ENCODE data around the gene SAMHD1.

Gene SAMHD1

GRCh38 chr20:36872852-36873251 lies 78.7 kb downstream of the SAMHD1 start:
- DNase-seq (ENCODE audit: low read depth): no peak

GRCh38 chr20:36871640-36872570 lies 79.6 kb downstream of the SAMHD1 start:
- no peak for DNase-seq (ENCODE audit: low read depth)

DNA sequence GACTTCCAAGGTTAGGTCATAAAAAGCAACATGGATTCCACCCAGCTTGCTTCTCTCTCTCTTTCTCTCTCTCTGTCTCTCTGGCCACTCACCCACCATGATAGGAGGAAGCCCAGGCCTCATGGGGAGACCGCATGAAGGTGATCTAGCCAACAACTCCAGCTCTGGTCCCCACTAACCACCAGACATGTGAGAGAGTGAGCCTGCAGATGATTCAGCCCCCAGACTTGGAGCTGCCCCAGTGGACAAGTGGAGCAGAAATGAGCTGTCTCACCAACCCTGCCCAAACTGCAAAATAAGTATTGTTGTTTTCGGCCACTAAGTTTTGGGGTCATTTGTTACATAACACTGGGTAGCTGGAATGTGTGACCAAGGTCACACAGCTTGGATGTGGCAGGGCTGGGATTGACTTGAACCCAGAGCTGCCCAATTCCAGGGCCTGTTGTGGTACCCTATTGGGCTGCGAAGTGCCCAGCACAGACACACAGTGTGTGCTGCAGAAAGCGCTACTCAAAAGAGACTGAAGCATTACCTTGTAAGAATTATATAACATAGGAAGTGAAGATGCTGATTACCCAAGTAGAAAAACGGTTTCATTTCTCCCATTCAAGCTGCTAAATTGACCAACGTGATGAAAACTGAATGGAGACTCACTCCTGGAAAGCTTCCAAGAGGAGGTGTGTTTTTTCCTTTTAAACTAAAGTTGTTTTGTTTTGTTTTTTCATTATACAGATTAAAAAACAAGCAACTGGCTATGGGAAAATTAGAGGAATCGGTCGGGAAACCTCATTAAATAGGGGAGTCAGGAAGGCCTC lies 84.6 kb downstream of the SAMHD1 start:
- no peak for DNase-seq (ENCODE audit: low read depth)

DNA sequence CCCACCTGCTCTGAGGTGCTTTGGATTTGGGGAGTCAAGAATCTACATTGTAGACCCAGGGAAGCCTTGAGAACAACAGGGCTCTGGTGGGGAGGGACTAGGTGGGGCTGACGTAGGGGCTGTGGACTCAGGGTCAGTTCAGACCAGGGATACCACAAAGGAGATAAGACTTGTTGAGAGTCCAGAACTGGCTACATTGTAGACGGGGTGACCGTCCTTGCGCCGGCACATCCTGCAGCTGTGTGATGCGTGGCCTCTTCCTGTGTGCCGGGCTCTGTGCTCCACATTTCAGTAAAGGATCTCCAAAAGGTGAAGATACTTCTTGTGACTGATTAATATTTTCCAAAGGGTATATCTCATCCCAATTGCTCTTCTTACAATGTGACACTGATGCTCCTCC lies 85.3 kb downstream of the SAMHD1 start:
- no peak for DNase-seq (ENCODE audit: low read depth)

- DNase-seq (ENCODE audit: low read depth): no peak
Measured at GRCh38 chr20:36865861-36866149, 85.7 kb downstream of the SAMHD1 start.

DNA sequence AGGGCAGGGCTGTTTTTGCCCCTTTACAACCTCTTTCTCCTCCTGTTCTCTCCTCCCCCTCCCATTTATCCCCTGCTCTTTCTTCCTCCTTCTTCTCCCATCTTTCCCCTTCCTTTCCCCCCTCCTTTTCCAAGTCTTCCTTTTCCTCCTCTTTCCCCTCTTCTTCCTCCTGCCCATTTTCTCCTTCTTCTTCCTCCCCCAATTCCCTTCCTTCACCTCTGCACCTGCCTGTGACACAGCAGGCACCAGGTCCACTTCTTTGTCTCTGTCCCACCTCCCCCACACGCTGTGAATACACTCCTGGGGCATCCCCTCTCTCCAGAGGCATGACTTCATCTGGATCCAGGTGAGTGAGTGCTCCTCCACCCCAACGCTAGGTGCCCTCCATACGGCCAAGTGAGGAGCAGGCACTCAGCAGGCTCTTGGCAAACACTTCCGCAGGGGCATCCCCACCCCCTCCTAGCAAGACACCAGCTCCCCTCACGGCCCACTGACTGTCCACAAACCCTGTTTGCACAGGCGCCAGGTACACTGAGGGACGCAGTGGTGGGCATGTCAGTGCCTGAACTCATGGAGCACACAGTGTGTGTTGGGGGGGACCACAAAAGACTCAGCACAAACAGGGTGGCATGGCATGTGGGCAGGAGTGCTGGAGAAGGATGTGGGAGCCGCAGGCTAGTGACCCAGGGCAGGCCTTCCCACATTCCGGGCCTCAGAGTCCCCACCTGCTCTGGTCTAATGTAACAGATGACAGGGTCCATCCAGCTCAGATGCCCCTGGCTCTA lies 86.2 kb downstream of the SAMHD1 start:
- DNase-seq (ENCODE audit: low read depth): no peak

GRCh38 chr20:36862857-36863668 lies 88.4 kb downstream of the SAMHD1 start:
- DNase-seq (ENCODE audit: low read depth): no peak

- peak; percentile 87 for DNase-seq (ENCODE audit: low read depth)
Measured at GRCh38 chr20:36861875-36862801, 89.4 kb downstream of the SAMHD1 start.

GRCh38 chr20:36861625-36861874 lies 90.0 kb downstream of the SAMHD1 start:
- no peak for DNase-seq (ENCODE audit: low read depth)

- DNase-seq (ENCODE audit: low read depth): no peak
Measured at GRCh38 chr20:36860811-36861624, 90.5 kb downstream of the SAMHD1 start.

GRCh38 chr20:36860339-36860738 lies 91.2 kb downstream of the SAMHD1 start:
- DNase-seq (ENCODE audit: low read depth): no peak

GRCh38 chr20:36859700-36860330 lies 91.7 kb downstream of the SAMHD1 start:
- no peak for DNase-seq (ENCODE audit: low read depth)

GRCh38 chr20:36859282-36859555 lies 92.3 kb downstream of the SAMHD1 start:
- DNase-seq (ENCODE audit: low read depth): no peak

DNA sequence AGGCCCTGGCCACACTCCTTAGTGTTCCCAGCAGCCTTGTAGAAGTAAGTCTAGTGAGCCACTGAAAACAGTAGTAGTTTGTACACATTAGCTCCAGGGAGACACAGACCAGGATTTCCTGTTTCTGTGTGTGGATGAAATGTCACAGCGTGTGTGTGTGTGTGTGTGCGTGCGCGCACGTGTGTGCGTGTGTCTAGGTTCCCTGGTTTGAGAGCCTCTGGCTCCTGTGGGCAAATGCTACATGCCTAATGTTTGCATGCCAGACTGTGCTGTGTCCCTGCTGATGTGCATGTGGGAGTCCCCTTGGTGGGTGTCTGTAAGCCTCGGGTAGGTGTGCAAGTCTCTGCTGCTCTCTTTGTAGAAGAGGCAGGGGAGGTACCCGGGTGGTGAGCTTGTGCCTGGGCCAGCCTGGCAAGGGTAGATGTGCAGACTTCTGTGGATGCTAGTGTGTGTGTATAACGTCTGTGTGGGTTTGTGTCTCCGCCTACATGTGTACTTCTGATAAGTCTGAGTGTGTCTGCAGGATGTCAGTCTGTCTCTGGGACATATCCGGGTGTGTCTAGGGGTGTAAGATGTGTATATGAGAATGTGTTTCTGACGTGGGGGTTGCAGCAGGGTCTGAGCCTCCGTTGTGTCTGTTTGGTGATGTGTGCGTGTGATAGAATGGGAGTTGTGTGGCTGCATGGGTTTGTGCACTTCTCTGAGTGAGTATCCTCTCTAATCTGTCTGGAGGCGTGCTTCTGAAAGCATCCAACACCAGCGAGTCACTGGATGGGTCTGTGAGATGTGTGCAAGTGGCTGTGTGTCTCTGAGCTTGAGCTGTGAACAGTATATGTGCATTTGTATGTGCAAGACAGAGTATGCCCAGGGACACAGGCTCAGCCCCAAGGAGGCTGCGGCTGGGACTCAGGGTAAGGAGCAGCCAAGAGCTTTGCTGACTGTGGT lies 94.5 kb downstream of the SAMHD1 start:
- DNase-seq (ENCODE audit: low read depth): no peak

DNA sequence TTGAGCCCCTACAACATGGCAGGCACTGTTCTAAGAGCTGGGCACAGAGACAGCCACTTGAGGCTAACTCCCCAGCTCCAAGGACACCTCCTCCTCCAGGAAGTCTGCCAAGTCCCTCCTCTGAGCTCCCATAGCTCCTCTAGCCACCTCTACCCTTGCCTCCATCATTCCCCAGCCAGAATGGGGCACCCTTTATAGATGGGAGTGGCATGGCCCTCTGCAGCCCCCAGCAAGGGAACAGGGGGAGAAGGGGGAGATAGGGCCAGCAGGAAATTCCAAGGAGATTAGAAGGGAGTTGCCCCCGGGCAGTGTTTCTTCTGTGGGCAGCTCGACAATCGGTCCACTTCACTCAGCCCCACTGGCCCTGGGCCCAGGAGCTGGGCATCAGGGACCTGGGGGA lies 95.3 kb downstream of the SAMHD1 start:
- no peak for DNase-seq (ENCODE audit: low read depth)

- DNase-seq (ENCODE audit: low read depth): no peak
Measured at GRCh38 chr20:36855241-36855657, 96.3 kb downstream of the SAMHD1 start.

DNA sequence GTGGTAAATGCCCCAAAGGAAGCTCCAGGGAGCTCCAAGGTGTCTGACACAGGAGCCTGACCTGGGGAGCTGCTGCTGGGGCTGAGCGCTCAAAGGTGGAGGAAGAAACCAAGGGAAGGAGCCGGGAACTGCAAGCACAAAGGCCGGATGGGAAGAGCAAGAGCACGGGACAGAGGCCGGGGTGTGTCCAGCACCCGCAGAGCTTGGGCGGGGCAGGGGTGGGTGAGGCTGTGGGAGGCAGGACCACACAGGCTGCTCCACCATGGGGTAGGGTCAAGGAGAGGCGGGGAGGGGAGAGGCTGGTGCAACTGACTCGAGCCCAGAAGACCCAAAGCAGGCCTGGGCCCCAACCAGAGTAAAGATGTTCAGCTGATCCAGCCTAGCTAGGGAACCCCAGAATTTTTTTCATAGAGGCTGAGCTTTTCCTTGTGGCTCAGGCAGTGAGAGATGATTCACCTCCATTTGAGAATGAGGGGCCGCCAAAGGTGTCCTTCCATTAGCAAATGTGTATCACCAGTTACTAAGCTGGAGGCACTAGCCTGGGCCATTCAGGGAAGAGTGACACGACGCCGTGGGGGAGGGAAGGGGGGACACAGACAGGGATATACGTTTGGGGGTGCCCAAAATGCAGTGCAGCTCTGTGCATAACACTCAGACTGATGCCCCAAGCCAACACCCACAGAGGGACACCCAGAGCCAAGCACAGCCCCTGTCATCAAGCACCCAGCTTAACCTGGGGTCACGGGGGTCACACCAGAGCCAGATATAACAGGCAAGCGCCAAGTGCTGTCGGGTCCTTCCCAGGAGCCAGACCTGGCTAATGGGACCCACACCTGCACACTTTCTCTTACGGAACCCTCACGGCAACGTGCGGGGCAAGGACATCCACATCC lies 96.9 kb downstream of the SAMHD1 start:
- DNase-seq (ENCODE audit: low read depth): no peak

DNA sequence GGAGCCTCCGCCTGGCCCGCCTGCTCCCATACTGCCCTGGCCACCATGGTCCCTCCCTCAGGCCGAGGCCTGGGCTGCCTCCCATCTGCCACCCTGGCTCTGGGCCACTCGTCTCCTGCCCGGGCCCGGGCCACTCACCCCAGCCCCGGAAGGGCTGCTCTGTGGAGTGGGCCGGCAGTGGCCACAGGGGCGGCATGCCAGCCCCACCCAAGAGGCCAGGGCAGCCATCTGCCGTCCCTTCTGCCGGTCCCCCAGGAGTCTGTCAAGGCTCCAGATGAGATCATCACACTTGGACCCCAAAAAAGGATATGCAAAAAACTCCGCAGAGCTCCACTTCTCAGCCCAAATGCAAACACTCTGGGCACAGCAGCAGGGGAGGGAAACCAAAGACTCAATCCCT lies 99.3 kb downstream of the SAMHD1 start:
- DNase-seq (ENCODE audit: low read depth): no peak
